HepG2 (cell line): Measurements from ENCODE around the gene RNF126. TPM values are rescaled to one million over a fixed set of nuclear protein-coding genes. Genes with fewer than 3 reads are reported as not detected.

ENCODE experiments used
- ATAC-seq: fragments of 200-7000 bp; cut with Tn5 transposase; 3 replicates; pipeline ENCODE4 v1.9.1; 2020; ENCODE audit warnings: mild to moderate bottlenecking, moderate library complexity
- BruUV-seq: library from RNA; stranded (reverse); fragments of 400-500 nt; replicated peaks from 2 replicates; lab custom pipeline; 2021; lab: Mats Ljungman, UMichigan
- CTCF ChIA-PET: fragments of 300-600 bp; formaldehyde crosslinking; extraction: SDS; loops from one replicate; lab custom pipeline; 2021; ENCODE audit warnings: low total read pairs, inconsistent platforms, low intra/inter-chr PET ratio; lab: Yijun Ruan, JAX
- POLR2A ChIA-PET: fragments of 350-600 bp; sonication (Branson Sonifier 250); formaldehyde crosslinking; loops from one replicate; lab custom pipeline; 2020; ENCODE audit warnings: antibody characterized with exemption, inconsistent platforms; lab: Yijun Ruan, JAX
- DNase-seq: peaks from one replicate; pipeline ENCODE4 v3.0.0-alpha.2; 2015; ENCODE audit warnings: low spot score
- FAIRE-seq: peaks from 3 replicates; lab custom pipeline; 2011; peaks lifted over from hg19 to GRCh38; lab: Jason Lieb, UNC
- H2AFZ ChIP-seq: one replicate; pipeline ENCODE4 v1.6.1; 2011; ENCODE audit warnings: low read length, inconsistent platforms
- H3K27ac ChIP-seq: fragments of 300-600 bp; 3 replicates; pipeline ENCODE4 v1.8.0; 2011; ENCODE audit warnings: mixed run types, mild to moderate bottlenecking, mixed read lengths, low read length, inconsistent platforms; ENCODE audit not compliant: insufficient read depth; ENCODE audit errors: extremely low read length
- H3K27me3 ChIP-seq, 2 experiments: fragments of 200-600 bp in 1 of 2; 2 replicates in 1 of 2; 3 replicates in 1 of 2; pipeline versions ENCODE4 v1.6.0 to v1.8.0; 2011; ENCODE audit warnings: low read length in 2 of 2, mild to moderate bottlenecking in 2 of 2, moderate library complexity in 2 of 2, inconsistent platforms in 1 of 2; ENCODE audit not compliant: insufficient read depth in 2 of 2, control insufficient read depth in 1 of 2
- H3K36me3 ChIP-seq, 2 experiments: fragments of 200-600 bp in 1 of 2; replicated peaks in 1 of 2; 2 replicates in 1 of 2; 3 replicates in 1 of 2; pipeline versions ENCODE4 v1.5.1 to v1.8.0; 2011; ENCODE audit warnings: low read length in 2 of 2, inconsistent platforms in 1 of 2; ENCODE audit not compliant: insufficient read depth in 2 of 2, control insufficient read depth in 1 of 2
- H3K4me1 ChIP-seq: 2 replicates; pipeline ENCODE4 v1.5.1; 2012; ENCODE audit warnings: low read length, inconsistent platforms; ENCODE audit not compliant: insufficient read depth
- H3K4me2 ChIP-seq: 2 replicates; pipeline ENCODE4 v1.6.0; 2011; ENCODE audit warnings: low read depth, low read length, inconsistent platforms
- H3K4me3 ChIP-seq, 3 experiments: fragments of 200-600 bp in 1 of 3; sonication (generic), shearing (Covaris generic) in 1 of 3; replicated peaks in 1 of 3; 2 replicates each; pipeline ENCODE4 v1.5.1; 2011 to 2016; ENCODE audit warnings: low read length in 3 of 3, inconsistent platforms in 2 of 3, low read depth in 2 of 3, mild to moderate bottlenecking in 2 of 3, control low read depth in 1 of 3, mixed read lengths in 1 of 3; ENCODE audit not compliant: insufficient read depth in 1 of 3
- H3K79me2 ChIP-seq: one replicate; pipeline ENCODE4 v1.6.1; 2011; ENCODE audit warnings: low read length, inconsistent platforms; ENCODE audit not compliant: insufficient read depth
- H3K9ac ChIP-seq: 2 replicates; pipeline ENCODE4 v1.6.0; 2011; ENCODE audit warnings: mild to moderate bottlenecking, low read depth, low read length, inconsistent platforms; ENCODE audit not compliant: insufficient read depth
- H3K9me3 ChIP-seq: 2 replicates; pipeline ENCODE4 v1.5.1; 2012; ENCODE audit warnings: mild to moderate bottlenecking, low read length
- H4K20me1 ChIP-seq: 2 replicates; pipeline ENCODE4 v1.6.0; 2011; ENCODE audit warnings: inconsistent platforms, mild to moderate bottlenecking, low read length, moderate library complexity; ENCODE audit not compliant: insufficient read depth
- ATM ChIP-seq: fragments of 450-650 bp; IDR thresholded peaks from 2 replicates; pipeline ENCODE4 v1.7.1; 2017; ENCODE audit warnings: mild to moderate bottlenecking, borderline replicate concordance
- HNRNPK ChIP-seq: fragments of 200-400 bp; formaldehyde crosslinking; IDR thresholded peaks from 2 replicates; pipeline ENCODE4 v1.6.1; 2018; ENCODE audit warnings: low read length, low read depth, moderate library complexity, mild to moderate bottlenecking; ENCODE audit not compliant: poor library complexity, severe bottlenecking
- RBFOX2 ChIP-seq: fragments of 200-400 bp; formaldehyde crosslinking; IDR thresholded peaks from 2 replicates; pipeline ENCODE4 v1.6.1; 2017; ENCODE audit warnings: low read depth, mild to moderate bottlenecking, low read length
- REXO4 ChIP-seq: sonication (generic); formaldehyde crosslinking; IDR thresholded peaks from 2 replicates; pipeline ENCODE4 v1.8.0; 2022; ENCODE audit warnings: missing genetic modification reagents, mild to moderate bottlenecking, borderline replicate concordance
- RFXAP ChIP-seq: sonication (generic); formaldehyde crosslinking; IDR thresholded peaks from 2 replicates; pipeline ENCODE4 v1.4.0; 2020; ENCODE audit warnings: missing genetic modification reagents, borderline replicate concordance
- SMAD1 ChIP-seq: sonication (generic); formaldehyde crosslinking; IDR thresholded peaks from 2 replicates; pipeline ENCODE4 v1.4.0; 2020; ENCODE audit warnings: missing genetic modification reagents, low read depth, mild to moderate bottlenecking, borderline replicate concordance
- ZKSCAN5 ChIP-seq: sonication (generic); formaldehyde crosslinking; IDR thresholded peaks from 2 replicates; pipeline ENCODE4 v1.5.1; 2020; ENCODE audit warnings: mild to moderate bottlenecking, missing genetic modification reagents
- ZNF282 ChIP-seq: fragments of 450-650 bp; IDR thresholded peaks from 2 replicates; pipeline ENCODE4 v1.6.1; 2018; ENCODE audit not compliant: partially characterized antibody
- ZNF407 ChIP-seq: sonication (generic); formaldehyde crosslinking; IDR thresholded peaks from one replicate; pipeline ENCODE4 v1.5.1; 2020; ENCODE audit warnings: mild to moderate bottlenecking, missing genetic modification reagents; ENCODE audit errors: not compliant biosample characterization
- ZNF44 ChIP-seq: sonication (generic); formaldehyde crosslinking; IDR thresholded peaks from 2 replicates; pipeline ENCODE4 v1.5.1; 2020; ENCODE audit warnings: mild to moderate bottlenecking, missing genetic modification reagents
- ZNF598 ChIP-seq: sonication (generic); formaldehyde crosslinking; IDR thresholded peaks from 2 replicates; pipeline ENCODE4 v1.5.1; 2020; ENCODE audit warnings: mild to moderate bottlenecking, missing genetic modification reagents, borderline replicate concordance
- ZNF770 ChIP-seq: sonication (generic); formaldehyde crosslinking; IDR thresholded peaks from 2 replicates; pipeline ENCODE4 v1.5.0; 2020; ENCODE audit warnings: mild to moderate bottlenecking, missing genetic modification reagents
- ZNF839 ChIP-seq: sonication (generic); formaldehyde crosslinking; IDR thresholded peaks from 2 replicates; pipeline ENCODE4 v1.4.0; 2020; ENCODE audit warnings: missing genetic modification reagents, mild to moderate bottlenecking, borderline replicate concordance
- WGBS: methylation state at CpG from one replicate; pipeline ENCODE4 v1.1.6; 2017; ENCODE audit warnings: low lambda C conversion rate; 5-methylcytosine and 5-hydroxymethylcytosine counted together
- in situ Hi-C: cut with HindIII; loops from 2 replicates; pipeline ENCODE4 v1.10.0; 2017; ENCODE audit warnings: low pct_unique_long_range_greater_than_20kb; ENCODE audit not compliant: extremely low pct_ligation_motif_present
- intact Hi-C: fragments of 100-400 bp; cut with micrococcal nuclease; formaldehyde crosslinking; loops from one replicate; pipeline ENCODE4 v1.10.0; 2022; ENCODE audit not compliant: unreplicated experiment
- polyA plus RNA-seq, 8 experiments: library from polyadenylated mRNA; depleted of rRNA in 3 of 8; stranded (reverse) in 7 of 8; unstranded in 1 of 8; fragments of >200 nt; fragmentation: Illumina TruSeq in 4 of 8; extraction: Trizol in 4 of 8; gene quantifications; 2 replicates each; pipeline versions ENCODE4 v1.2.1 to v1.2.3, GENCODE V29; 2011 to 2016; ENCODE audit warnings: low read depth in 4 of 8, missing spikeins in 1 of 8, mixed read lengths in 1 of 8; ENCODE audit not compliant: insufficient read depth in 1 of 8
- total RNA-seq, 5 experiments: library from RNA; depleted of rRNA; stranded (reverse); fragments of >200 nt; fragmentation: Illumina TruSeq; extraction: Trizol; gene quantifications; 2 replicates each; pipeline ENCODE4 v1.2.3, GENCODE V29; 2016; ENCODE audit warnings: low read depth in 1 of 5

RNF126 gene
- total and polyA plus RNA-seq, 2 of the 13 experiments (the other 11 are each of a cell fraction or from before 2014, with no cell fraction given) = 23.2 to 34.0 TPM

GRCh38 chr19:633068-633785 is 29.8 kb downstream of the RNF126 start, which contains the start of gene POLRMT:
TSS of gene POLRMT (minus strand) at chr19:633537. CDS start at chr19:633512, 25 bp downstream.
- intact Hi-C loops = no loop called here
- ATAC-seq = peak; percentile 83
- POLR2A ChIA-PET = interaction anchor here (0.6 to 2.4 kb wide), 14 partner anchors 25 to 127 kb away, joined by 3 to 21 read pairs (median 4); partner anchors contain the start of genes CDC34 and RNF126
- in situ Hi-C loops = no loop called here
- no peaks in the 10 kb centered on the region for H3K9me3 ChIP-seq
- peaks cover 28% of the 10 kb centered on the region for H3K79me2 ChIP-seq
- peak within 1 kb of the TSS; percentile 91 to 98 (median 98) for H3K4me3 ChIP-seq
- BruUV-seq = TSS peak; percentile 86
- H3K27ac ChIP-seq = peak within 1 kb of the TSS; percentile 97
- 0% methylated on average over 18 of the region's 67 CpGs for WGBS
- H2AFZ ChIP-seq = peak within 1 kb of the TSS; percentile 35
- peak within 1 kb of the TSS; percentile 92 for H3K9ac ChIP-seq
- H3K27me3 ChIP-seq = no peaks in the 10 kb centered on the region; a peak in 1 of 5 replicates
- peaks cover 7% of the 10 kb centered on the region; the same call in 1 of the 2 replicates for H4K20me1 ChIP-seq
- DNase-seq = peak; percentile 96
- H3K4me1 ChIP-seq = peaks cover 36% of the 10 kb centered on the region
- CTCF ChIA-PET = interaction anchor here (1.0 kb wide), 1 partner anchor 45 kb away, joined by 3 read pairs; no protein-coding TSS in a partner anchor
- H3K36me3 ChIP-seq = peaks cover 3 to 18% of the 10 kb centered on the region in 2 experiments; a peak in 2 of 5 replicates
- H3K4me2 ChIP-seq = peak within 1 kb of the TSS; percentile 91
- FAIRE-seq = peak; percentile 92
- TF ChIP-seq SMAD1 (CRISPR knock-in tag) = no peak
- TF ChIP-seq ATM = no peak
- peak; percentile 67; the same call in 1 of the 2 replicates for TF ChIP-seq RFXAP
- TF ChIP-seq HNRNPK = no peak
- no peak for TF ChIP-seq ZNF407
- TF ChIP-seq ZKSCAN5 (CRISPR knock-in tag) = no peak
- TF ChIP-seq ZNF598 (CRISPR knock-in tag) = no peak; the same call in none of the 2 replicates
- peak; percentile 90 for TF ChIP-seq RBFOX2
- TF ChIP-seq ZNF44 (CRISPR knock-in tag) = no peak
- no peak for TF ChIP-seq ZNF282
- no peak for TF ChIP-seq ZNF839 (CRISPR knock-in tag)
- no peak for TF ChIP-seq ZNF770 (CRISPR knock-in tag)
- no peak for TF ChIP-seq REXO4 (CRISPR knock-in tag)
